HG02852 (cell line): ENCODE measurements around the gene KCNA10.

ENCODE experiments used
- ATAC-seq: cut with Tn5 transposase; IDR thresholded peaks from one replicate; pipeline ENCODE4 v1.9.1; 2021; ENCODE audit warnings: mild to moderate bottlenecking, moderate library complexity; ENCODE audit not compliant: unreplicated experiment

KCNA10 gene

GRCh38 chr1:110501488-110502132 is 17.4 kb downstream of the KCNA10 start:
- no peak for ATAC-seq

- ATAC-seq, result no peak
Observed at GRCh38 chr1:110498270-110498669, 20.7 kb downstream of the KCNA10 start.

- peak; percentile 43 for ATAC-seq
Observed at GRCh38 chr1:110495926-110496600, 22.9 kb downstream of the KCNA10 start.

GRCh38 chr1:110494522-110495406 is 24.2 kb downstream of the KCNA10 start:
- no peak for ATAC-seq

GRCh38 chr1:110494036-110494435 is 24.9 kb downstream of the KCNA10 start:
- no peak for ATAC-seq

- no peak for ATAC-seq
Observed at GRCh38 chr1:110493059-110493699, 25.8 kb downstream of the KCNA10 start.

- no peak for ATAC-seq
Observed at GRCh38 chr1:110492573-110492972, 26.4 kb downstream of the KCNA10 start.

GRCh38 chr1:110490791-110491451 is 28.1 kb downstream of the KCNA10 start:
- ATAC-seq, result no peak

- ATAC-seq, result no peak
Observed at GRCh38 chr1:110489973-110490542, 28.9 kb downstream of the KCNA10 start.

- ATAC-seq, result no peak
Observed at GRCh38 chr1:110489406-110489805, 29.6 kb downstream of the KCNA10 start.

- no peak for ATAC-seq
Observed at GRCh38 chr1:110488867-110489266, 30.1 kb downstream of the KCNA10 start.

- no peak for ATAC-seq
Observed at GRCh38 chr1:110488161-110488560, 30.8 kb downstream of the KCNA10 start.

- no peak for ATAC-seq
Observed at GRCh38 chr1:110487726-110488125, 31.2 kb downstream of the KCNA10 start.

- ATAC-seq, result no peak
Observed at GRCh38 chr1:110485725-110486124, 33.2 kb downstream of the KCNA10 start.

GRCh38 chr1:110484801-110485200 is 34.2 kb downstream of the KCNA10 start:
- no peak for ATAC-seq

GRCh38 chr1:110483308-110483685 is 35.7 kb downstream of the KCNA10 start:
- ATAC-seq, result no peak

GRCh38 chr1:110482662-110483307 is 36.2 kb downstream of the KCNA10 start:
- no peak for ATAC-seq

GRCh38 chr1:110481968-110482623 is 36.9 kb downstream of the KCNA10 start:
- ATAC-seq, result no peak

GRCh38 chr1:110480356-110481096 is 38.4 kb downstream of the KCNA10 start:
- ATAC-seq, result no peak
